GM12874 (cell line): ENCODE results near the gene GLDC.

Experiments used
- TF ChIP-seq, protein P1 (sequence below): IDR thresholded peaks from 2 replicates; pipeline ENCODE4 v1.5.1; 2011; ENCODE audit warnings: low read depth, mild to moderate bottlenecking, control low read depth, low read length, moderate library complexity; ENCODE audit not compliant: insufficient read depth

Gene GLDC

GRCh38 chr9:6489099-6489498 is 156.4 kb downstream of the GLDC start:
- TF ChIP-seq, protein P1, sequence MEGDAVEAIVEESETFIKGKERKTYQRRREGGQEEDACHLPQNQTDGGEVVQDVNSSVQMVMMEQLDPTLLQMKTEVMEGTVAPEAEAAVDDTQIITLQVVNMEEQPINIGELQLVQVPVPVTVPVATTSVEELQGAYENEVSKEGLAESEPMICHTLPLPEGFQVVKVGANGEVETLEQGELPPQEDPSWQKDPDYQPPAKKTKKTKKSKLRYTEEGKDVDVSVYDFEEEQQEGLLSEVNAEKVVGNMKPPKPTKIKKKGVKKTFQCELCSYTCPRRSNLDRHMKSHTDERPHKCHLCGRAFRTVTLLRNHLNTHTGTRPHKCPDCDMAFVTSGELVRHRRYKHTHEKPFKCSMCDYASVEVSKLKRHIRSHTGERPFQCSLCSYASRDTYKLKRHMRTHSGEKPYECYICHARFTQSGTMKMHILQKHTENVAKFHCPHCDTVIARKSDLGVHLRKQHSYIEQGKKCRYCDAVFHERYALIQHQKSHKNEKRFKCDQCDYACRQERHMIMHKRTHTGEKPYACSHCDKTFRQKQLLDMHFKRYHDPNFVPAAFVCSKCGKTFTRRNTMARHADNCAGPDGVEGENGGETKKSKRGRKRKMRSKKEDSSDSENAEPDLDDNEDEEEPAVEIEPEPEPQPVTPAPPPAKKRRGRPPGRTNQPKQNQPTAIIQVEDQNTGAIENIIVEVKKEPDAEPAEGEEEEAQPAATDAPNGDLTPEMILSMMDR = no peak

- TF ChIP-seq, protein P1 = no peak
These were observed 157.1 kb downstream of the GLDC start for GRCh38 chr9:6488395-6488794.

DNA sequence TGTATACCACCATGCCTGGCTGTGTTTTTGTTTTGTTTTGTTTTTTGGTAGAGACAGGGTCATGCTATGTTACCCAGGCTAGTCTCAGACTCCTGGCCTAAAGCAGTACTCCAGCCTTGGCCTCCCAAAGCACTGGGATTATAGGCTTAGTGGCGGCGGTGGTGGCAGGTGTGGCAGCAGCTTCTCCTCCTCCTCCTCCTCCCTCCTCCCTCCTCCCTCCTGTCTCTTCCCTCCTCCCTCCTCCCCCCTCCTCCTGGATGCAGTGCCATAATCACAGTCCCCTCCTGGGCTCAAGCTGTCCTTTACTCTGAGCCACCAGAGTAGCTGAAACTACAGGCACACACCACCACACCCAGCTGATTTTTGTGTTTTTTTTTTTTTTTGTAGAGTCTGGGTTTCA is 161.3 kb downstream of the GLDC start:
- TF ChIP-seq, protein P1 = no peak
